Measurements from ENCODE around the gene PTPN20.
"Not testable (repeated sequence)": the region's sequence is repeated elsewhere in the genome, so short reads cannot be mapped to it uniquely, and the experiment has no call there.

DNA sequence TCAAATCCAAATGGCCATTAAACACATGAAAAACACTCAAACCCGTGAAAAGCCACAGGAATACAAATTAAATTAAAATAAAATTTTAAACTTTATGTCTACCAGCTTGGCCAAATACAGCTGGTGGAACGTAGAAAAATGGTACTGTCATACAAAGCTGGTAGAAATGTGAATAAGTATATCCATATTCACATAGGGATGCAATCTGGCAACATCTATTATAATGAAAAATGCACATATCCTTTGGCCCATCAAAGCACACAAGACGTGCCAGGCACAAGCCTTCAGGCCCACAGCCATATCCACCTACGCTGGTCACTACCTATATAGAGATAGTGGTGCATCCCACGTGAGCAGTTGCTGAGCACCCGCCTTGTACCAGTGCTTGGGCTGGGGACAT, 35.9 kb upstream of the PTPN20 start:
- TF ChIP-seq, protein P1, sequence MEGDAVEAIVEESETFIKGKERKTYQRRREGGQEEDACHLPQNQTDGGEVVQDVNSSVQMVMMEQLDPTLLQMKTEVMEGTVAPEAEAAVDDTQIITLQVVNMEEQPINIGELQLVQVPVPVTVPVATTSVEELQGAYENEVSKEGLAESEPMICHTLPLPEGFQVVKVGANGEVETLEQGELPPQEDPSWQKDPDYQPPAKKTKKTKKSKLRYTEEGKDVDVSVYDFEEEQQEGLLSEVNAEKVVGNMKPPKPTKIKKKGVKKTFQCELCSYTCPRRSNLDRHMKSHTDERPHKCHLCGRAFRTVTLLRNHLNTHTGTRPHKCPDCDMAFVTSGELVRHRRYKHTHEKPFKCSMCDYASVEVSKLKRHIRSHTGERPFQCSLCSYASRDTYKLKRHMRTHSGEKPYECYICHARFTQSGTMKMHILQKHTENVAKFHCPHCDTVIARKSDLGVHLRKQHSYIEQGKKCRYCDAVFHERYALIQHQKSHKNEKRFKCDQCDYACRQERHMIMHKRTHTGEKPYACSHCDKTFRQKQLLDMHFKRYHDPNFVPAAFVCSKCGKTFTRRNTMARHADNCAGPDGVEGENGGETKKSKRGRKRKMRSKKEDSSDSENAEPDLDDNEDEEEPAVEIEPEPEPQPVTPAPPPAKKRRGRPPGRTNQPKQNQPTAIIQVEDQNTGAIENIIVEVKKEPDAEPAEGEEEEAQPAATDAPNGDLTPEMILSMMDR (conservative IDR thresholded peaks at IDR 0.05; ENCODE audit: low read length): not testable (repeated sequence)
- not testable (repeated sequence) for TF ChIP-seq EZH2phosphoT487 (IDR thresholded peaks at IDR 0.05; ENCODE audit: borderline replicate concordance, low read depth, low read length)

All from OCI-LY7 (cell line).